Vagina (tissue), 2 donors: ENCODE measurements around the gene LRIG3. TPM values are rescaled to one million over a fixed set of nuclear protein-coding genes. Genes with fewer than 3 reads are reported as not detected.

Source experiments
- DNase-seq, 2 donors: peaks; one replicate each; pipeline ENCODE4 v3.0.0-alpha.2; 2017; ENCODE audit errors: extremely low spot score in 2 of 2
- H3K27ac ChIP-seq: fragments of 200-600 bp; sonication (generic); one replicate; pipeline ENCODE4 v1.5.1; 2019
- H3K27me3 ChIP-seq: fragments of 200-600 bp; sonication (generic); one replicate; pipeline ENCODE4 v1.5.1; 2019
- H3K36me3 ChIP-seq, 2 donors: fragments of 200-600 bp; sonication (generic); one replicate each; pipeline ENCODE4 v1.5.1; 2017 to 2019
- H3K4me1 ChIP-seq: fragments of 200-600 bp; sonication (generic); one replicate; pipeline ENCODE4 v1.5.1; 2019
- H3K4me3 ChIP-seq, 2 donors: fragments of 200-600 bp; sonication (generic); 1 replicate in 1 of 2; 2 replicates in 1 of 2; pipeline ENCODE4 v1.5.1; 2016 to 2019
- H3K9me3 ChIP-seq: fragments of 200-600 bp; sonication (generic); one replicate; pipeline ENCODE4 v1.5.1; 2019
- POLR2A ChIP-seq, 2 donors: fragments of 450-650 bp; IDR thresholded peaks; one replicate each; pipeline ENCODE4 v1.6.1; 2017; ENCODE audit warnings: antibody characterized with exemption in 2 of 2, mild to moderate bottlenecking in 2 of 2, moderate library complexity in 2 of 2
- POLR2AphosphoS5 ChIP-seq, 2 donors: sonication (generic); formaldehyde crosslinking; IDR thresholded peaks; one replicate each; pipeline ENCODE4 v1.9.0; 2017; ENCODE audit warnings: antibody characterized with exemption in 2 of 2, mild to moderate bottlenecking in 2 of 2, low read depth in 1 of 2; ENCODE audit not compliant: insufficient read depth in 1 of 2
- intact Hi-C: fragments of 100-400 bp; cut with DNase I; formaldehyde crosslinking; loops from one replicate; pipeline ENCODE4 v1.15.1; 2023
- total RNA-seq: library from RNA; depleted of rRNA; stranded (reverse); fragments of >200 nt; gene quantifications from one replicate; pipeline ENCODE4 v1.2.3, GENCODE V29; 2016
- TF ChIP-seq, protein P1 (sequence below), 3 experiments: fragments of 450-650 bp in 2 of 3; fragments of 200-600 bp in 1 of 3; sonication (generic) in 1 of 3; IDR thresholded peaks; one replicate each; pipeline ENCODE4 v1.5.1; 2017 to 2019; ENCODE audit warnings: antibody characterized with exemption in 3 of 3, mild to moderate bottlenecking in 2 of 3, moderate library complexity in 2 of 3

Gene LRIG3
- total RNA-seq, 1 donor from 2014 or later: 54.0 TPM

DNA sequence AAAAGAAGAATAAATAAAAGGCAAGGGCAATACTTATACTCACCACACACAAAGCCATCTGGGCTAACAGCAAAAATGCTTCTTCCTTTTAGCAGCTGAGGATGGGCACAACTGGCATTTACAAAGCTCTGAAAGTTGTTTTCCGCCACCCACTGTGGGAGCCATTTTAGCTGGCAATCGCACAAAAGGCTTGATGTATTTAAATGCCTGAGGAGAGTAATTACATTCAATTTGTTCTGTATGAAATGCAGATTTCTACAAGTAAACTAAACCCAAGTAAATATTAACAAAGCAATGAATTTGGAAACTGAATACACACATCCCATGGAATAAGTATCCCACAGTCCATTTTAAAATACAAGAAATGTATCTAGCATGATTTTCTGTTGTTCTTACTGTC, 37.5 kb downstream of the LRIG3 start:
- H3K27ac ChIP-seq: no peak overlapping the region
- no peak for DNase-seq
- peaks cover 11% of the 10 kb centered on the region for H3K4me1 ChIP-seq
- intact Hi-C loops: no loop called here
- H3K36me3 ChIP-seq: peaks cover 2 to 65% of the 10 kb centered on the region in 2 donors
- H3K9me3 ChIP-seq: no peaks in the 10 kb centered on the region
- no peak for TF ChIP-seq POLR2A (IDR thresholded peaks at IDR 0.05)
- no peak for TF ChIP-seq POLR2AphosphoS5 (IDR thresholded peaks at IDR 0.05; ENCODE audit: insufficient read depth in 1 of 2, low read depth in 1 of 2)
- TF ChIP-seq, protein P1, sequence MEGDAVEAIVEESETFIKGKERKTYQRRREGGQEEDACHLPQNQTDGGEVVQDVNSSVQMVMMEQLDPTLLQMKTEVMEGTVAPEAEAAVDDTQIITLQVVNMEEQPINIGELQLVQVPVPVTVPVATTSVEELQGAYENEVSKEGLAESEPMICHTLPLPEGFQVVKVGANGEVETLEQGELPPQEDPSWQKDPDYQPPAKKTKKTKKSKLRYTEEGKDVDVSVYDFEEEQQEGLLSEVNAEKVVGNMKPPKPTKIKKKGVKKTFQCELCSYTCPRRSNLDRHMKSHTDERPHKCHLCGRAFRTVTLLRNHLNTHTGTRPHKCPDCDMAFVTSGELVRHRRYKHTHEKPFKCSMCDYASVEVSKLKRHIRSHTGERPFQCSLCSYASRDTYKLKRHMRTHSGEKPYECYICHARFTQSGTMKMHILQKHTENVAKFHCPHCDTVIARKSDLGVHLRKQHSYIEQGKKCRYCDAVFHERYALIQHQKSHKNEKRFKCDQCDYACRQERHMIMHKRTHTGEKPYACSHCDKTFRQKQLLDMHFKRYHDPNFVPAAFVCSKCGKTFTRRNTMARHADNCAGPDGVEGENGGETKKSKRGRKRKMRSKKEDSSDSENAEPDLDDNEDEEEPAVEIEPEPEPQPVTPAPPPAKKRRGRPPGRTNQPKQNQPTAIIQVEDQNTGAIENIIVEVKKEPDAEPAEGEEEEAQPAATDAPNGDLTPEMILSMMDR (IDR thresholded peaks at IDR 0.05): no peak
- H3K27me3 ChIP-seq: no peaks in the 10 kb centered on the region
- no peak overlapping the region for H3K4me3 ChIP-seq

DNA sequence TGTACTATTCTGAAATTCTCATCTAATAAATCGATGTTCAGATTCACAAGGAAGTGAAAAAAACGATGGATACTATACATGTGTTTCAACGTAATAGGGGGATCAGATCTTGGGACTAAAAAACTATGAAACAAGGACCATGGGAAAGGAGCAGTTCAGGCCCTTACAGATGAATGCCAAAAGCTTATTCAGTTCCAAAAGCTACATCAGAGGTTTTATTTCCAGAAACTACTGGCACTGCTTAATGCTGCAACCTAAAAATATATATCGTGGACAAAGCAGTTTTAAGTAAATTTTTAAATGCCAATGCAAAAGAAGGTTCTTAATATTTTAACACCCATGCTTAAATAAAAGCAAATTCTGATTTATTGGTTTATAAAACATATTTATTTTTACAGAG, 38.5 kb downstream of the LRIG3 start:
- Histone ChIP-seq H3K27ac (no peak overlapping the region), H3K27me3 (no peaks in the 10 kb centered on the region), H3K4me3 (no peak overlapping the region), H3K9me3 (no peaks in the 10 kb centered on the region), H3K36me3 (peaks cover 0 to 65% of the 10 kb centered on the region in 2 donors), H3K4me1 (peaks cover 11% of the 10 kb centered on the region)
- no peak for DNase-seq
- intact Hi-C loops: no loop called here
- no peak for TF ChIP-seq POLR2AphosphoS5 (IDR thresholded peaks at IDR 0.05; ENCODE audit: insufficient read depth in 1 of 2, low read depth in 1 of 2)
- TF ChIP-seq POLR2A (IDR thresholded peaks at IDR 0.05): no peak
- TF ChIP-seq, protein P1 (IDR thresholded peaks at IDR 0.05): no peak

DNA sequence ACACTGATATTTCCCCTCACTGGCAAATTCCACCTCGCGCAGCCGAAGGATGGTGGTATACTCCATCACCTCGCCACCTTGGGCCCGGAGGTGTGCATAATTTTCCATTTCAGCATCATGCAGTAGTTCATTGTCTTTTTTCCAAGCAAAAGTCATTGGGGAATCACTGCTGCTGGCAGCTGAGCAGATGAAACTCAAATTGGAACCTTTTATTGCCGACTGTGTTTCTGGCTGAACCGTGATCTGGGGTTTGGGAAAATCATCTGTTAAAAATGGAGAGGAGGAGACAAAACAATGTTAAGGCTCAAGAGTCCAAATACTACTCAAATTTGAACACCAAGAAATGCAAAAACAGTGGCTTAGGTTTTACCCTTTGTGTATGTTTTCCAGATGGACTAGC, 39.7 kb downstream of the LRIG3 start:
- H3K9me3 ChIP-seq: no peaks in the 10 kb centered on the region
- intact Hi-C loops: no loop called here
- no peak for DNase-seq
- H3K4me3 ChIP-seq: no peak overlapping the region
- no peak overlapping the region for H3K27ac ChIP-seq
- H3K27me3 ChIP-seq: no peaks in the 10 kb centered on the region
- peaks cover 0 to 66% of the 10 kb centered on the region in 2 donors for H3K36me3 ChIP-seq
- H3K4me1 ChIP-seq: peaks cover 11% of the 10 kb centered on the region
- TF ChIP-seq, protein P1 (IDR thresholded peaks at IDR 0.05): no peak
- no peak for TF ChIP-seq POLR2AphosphoS5 (IDR thresholded peaks at IDR 0.05; ENCODE audit: insufficient read depth in 1 of 2, low read depth in 1 of 2)
- no peak for TF ChIP-seq POLR2A (IDR thresholded peaks at IDR 0.05)

DNA sequence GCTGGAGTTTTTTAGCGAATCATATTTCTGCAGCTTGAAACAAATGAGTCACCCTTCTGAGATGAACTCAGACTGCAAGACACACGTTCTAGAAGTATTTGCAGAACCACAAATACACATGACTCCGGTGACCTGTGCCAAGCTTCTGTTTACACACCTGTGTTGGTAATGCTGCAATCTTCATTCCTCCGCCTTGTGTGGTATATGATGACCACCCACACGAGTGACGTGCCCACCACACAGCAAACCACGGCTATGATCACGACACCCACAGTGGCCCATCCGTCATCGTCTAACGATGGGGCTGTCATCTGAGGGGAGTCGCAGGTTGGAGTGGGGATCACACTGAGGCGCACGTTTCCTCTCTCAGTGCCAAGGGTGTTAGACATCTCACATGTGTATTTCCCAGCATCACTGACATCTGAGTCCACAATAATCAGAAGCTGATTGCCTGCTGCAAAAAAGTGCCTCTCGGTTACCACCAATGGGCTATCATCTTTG, 43.0 kb downstream of the LRIG3 start:
- Histone ChIP-seq H3K27me3 (no peaks in the 10 kb centered on the region), H3K4me1 (no peaks in the 10 kb centered on the region), H3K9me3 (no peaks in the 10 kb centered on the region), H3K27ac (no peak overlapping the region), H3K4me3 (no peak overlapping the region), H3K36me3 (peaks cover 0 to 84% of the 10 kb centered on the region in 2 donors)
- no peak for DNase-seq
- intact Hi-C loops: no loop called here
- TF ChIP-seq, protein P1 (IDR thresholded peaks at IDR 0.05): no peak
- TF ChIP-seq POLR2A (IDR thresholded peaks at IDR 0.05) (no peak), POLR2AphosphoS5 (IDR thresholded peaks at IDR 0.05; ENCODE audit: insufficient read depth in 1 of 2, low read depth in 1 of 2) (no peak)

DNA sequence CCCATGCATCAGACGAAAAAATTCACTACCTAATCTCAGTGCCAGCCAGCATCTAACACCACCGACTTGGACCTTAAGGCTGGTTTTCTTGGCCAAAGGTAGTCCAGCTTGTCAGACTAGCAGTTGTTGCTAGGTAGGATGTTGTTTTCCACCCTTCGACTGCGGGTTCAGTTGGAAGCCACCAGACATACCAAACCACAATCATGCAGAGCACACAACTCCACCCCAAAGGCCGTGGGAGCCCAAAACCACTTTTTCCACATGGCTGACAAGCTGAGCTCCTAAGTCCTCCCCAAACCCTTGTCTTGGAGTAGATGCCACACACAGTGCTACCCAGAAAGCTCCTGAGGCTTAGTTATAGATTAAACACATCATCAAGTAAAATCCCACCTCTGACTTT, 46.8 kb downstream of the LRIG3 start:
- Histone ChIP-seq H3K27ac (no peak overlapping the region), H3K9me3 (no peaks in the 10 kb centered on the region), H3K4me1 (no peaks in the 10 kb centered on the region), H3K36me3 (peaks cover 0 to 76% of the 10 kb centered on the region in 2 donors), H3K4me3 (no peak overlapping the region), H3K27me3 (no peaks in the 10 kb centered on the region)
- no peak for TF ChIP-seq POLR2A (IDR thresholded peaks at IDR 0.05)
- TF ChIP-seq, protein P1 (IDR thresholded peaks at IDR 0.05): no peak
- no peak for TF ChIP-seq POLR2AphosphoS5 (IDR thresholded peaks at IDR 0.05; ENCODE audit: insufficient read depth in 1 of 2, low read depth in 1 of 2)
- DNase-seq: no peak
- intact Hi-C loops: no loop called here
